ENCODE measurements around the gene LGSN. TPM values are rescaled to one million over a fixed set of nuclear protein-coding genes. Genes with fewer than 3 reads are reported as not detected.

LGSN gene
- total RNA-seq, 1 experiment from 2014 or later, result 0.30 TPM

DNA sequence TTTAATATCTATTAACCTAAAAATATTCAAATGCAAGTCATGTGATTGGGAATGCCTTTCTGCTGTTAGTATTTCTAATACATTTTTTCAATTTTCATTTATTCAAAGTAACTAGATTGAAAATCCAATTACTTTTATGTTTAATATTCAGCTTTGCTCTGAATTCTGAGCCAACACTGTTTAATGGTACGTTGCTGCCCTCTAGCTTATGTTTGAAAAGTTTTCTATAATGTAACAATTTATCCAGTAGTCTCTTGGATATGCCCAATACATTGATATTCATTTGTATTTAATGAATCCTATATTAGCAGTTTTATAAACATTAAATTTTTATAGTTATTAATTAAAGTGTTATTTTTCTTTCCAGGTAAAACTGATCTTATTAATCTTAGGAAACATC lies 47.4 kb downstream of the LGSN start:
- no peak overlapping the region for H2AFZ ChIP-seq (ENCODE audit: low read depth, low read length, poor library complexity, severe bottlenecking)
- no peaks in the 10 kb centered on the region for H3K9me3 ChIP-seq (ENCODE audit: control insufficient read depth in 1 of 2, insufficient read depth in 1 of 2, low read depth in 1 of 2, low read length in 2 of 2)
- CTCF ChIA-PET, result interaction anchor here (0.7 to 2.2 kb wide), 3 partner anchors 11 to 530 kb away, joined by 5 to 6 read pairs (median 5); no protein-coding TSS in a partner anchor
- intact Hi-C loops (cut with micrococcal nuclease), result loop anchor here (5.0 kb wide), 3 partner anchors 205 to 1120 kb away; no protein-coding TSS in a partner anchor
- no peaks in the 10 kb centered on the region for H3K4me1 ChIP-seq (ENCODE audit: control insufficient read depth in 1 of 2, insufficient read depth in 2 of 2, low read length in 2 of 2)
- POLR2A ChIA-PET, result no interaction called here
- ATAC-seq (peak; percentile 63; the same call in 1 of the 2 replicates), DNase-seq (ENCODE audit: low read depth, low spot score) (peak; percentile 27)
- BruUV-seq (replicated peaks), result no TSS peak
- no peaks in the 10 kb centered on the region for H3K36me3 ChIP-seq (ENCODE audit: control insufficient read depth in 1 of 2, insufficient read depth in 2 of 2, low read length in 2 of 2)
- TF ChIP-seq RAD21 (IDR thresholded peaks at IDR 0.05; ENCODE audit: low read depth) (peak; percentile 62), EZH2phosphoT487 (IDR thresholded peaks at IDR 0.05; ENCODE audit: borderline replicate concordance) (no peak)
- TF ChIP-seq, protein P1, sequence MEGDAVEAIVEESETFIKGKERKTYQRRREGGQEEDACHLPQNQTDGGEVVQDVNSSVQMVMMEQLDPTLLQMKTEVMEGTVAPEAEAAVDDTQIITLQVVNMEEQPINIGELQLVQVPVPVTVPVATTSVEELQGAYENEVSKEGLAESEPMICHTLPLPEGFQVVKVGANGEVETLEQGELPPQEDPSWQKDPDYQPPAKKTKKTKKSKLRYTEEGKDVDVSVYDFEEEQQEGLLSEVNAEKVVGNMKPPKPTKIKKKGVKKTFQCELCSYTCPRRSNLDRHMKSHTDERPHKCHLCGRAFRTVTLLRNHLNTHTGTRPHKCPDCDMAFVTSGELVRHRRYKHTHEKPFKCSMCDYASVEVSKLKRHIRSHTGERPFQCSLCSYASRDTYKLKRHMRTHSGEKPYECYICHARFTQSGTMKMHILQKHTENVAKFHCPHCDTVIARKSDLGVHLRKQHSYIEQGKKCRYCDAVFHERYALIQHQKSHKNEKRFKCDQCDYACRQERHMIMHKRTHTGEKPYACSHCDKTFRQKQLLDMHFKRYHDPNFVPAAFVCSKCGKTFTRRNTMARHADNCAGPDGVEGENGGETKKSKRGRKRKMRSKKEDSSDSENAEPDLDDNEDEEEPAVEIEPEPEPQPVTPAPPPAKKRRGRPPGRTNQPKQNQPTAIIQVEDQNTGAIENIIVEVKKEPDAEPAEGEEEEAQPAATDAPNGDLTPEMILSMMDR (IDR thresholded peaks at IDR 0.05 in 2 of 3, conservative IDR thresholded peaks at IDR 0.05 in 1 of 3; ENCODE audit: borderline replicate concordance in 1 of 3, insufficient read depth in 1 of 3, low read depth in 2 of 3, low read length in 2 of 3), result peak; percentile 12 to 55 (median 31); a peak in 4 of 6 replicates
- H3K9me2 ChIP-seq (ENCODE audit: insufficient read depth), result no peaks in the 10 kb centered on the region
- H3K9ac ChIP-seq (ENCODE audit: low read length), result no peak overlapping the region
- H4K20me1 ChIP-seq (ENCODE audit: insufficient read depth), result no peaks in the 10 kb centered on the region
- no peaks in the 10 kb centered on the region for H3K79me2 ChIP-seq (ENCODE audit: insufficient read depth, low read length)
- no peak overlapping the region for H3K4me3 ChIP-seq (replicated peaks in 1 of 2; ENCODE audit: low read depth in 1 of 2, low read length in 2 of 2)
- no peaks in the 10 kb centered on the region for H3K27me3 ChIP-seq (ENCODE audit: insufficient read depth, low read length)
- H3K4me2 ChIP-seq (ENCODE audit: low read length), result no peak overlapping the region
- no peak overlapping the region for H3K27ac ChIP-seq (ENCODE audit: low read depth, low read length)
- RAD21 ChIA-PET (ENCODE audit: low non-redundant PET in 1 of 2, low total read pairs in 2 of 2, uncharacterized antibody in 2 of 2, unreplicated experiment in 2 of 2), result interaction anchor here in 1 of 2 experiments (0.8 kb wide), 1 partner anchor 281 kb away, joined by 4 read pairs; no protein-coding TSS in a partner anchor

DNA sequence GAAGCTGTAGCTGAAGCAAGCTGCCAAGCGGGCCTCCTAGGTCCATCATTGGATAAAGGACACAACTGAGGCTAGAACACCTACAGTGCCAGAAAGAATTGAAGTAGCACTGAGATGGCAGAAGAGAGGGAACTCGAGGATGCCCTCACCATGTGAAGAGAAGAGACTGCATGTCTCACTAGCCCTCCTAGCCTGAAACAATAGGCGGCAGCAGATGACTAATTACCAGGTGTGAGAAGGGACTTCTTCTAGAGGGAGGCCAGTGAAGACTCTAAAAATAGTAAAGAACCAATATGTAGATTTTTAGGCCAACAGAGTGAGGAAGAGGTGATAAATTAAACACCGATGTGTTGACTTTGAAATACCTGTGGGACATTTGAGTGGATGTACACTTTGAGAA lies 50.3 kb downstream of the LGSN start:
- CTCF ChIA-PET, result no interaction called here

More for the DNA sequence above, 50.3 kb downstream of the LGSN start:
- Histone ChIP-seq H3K79me2 (ENCODE audit: insufficient read depth, low read length) (no peaks in the 10 kb centered on the region), H3K4me1 (ENCODE audit: control insufficient read depth in 1 of 2, insufficient read depth in 2 of 2, low read length in 2 of 2) (no peaks in the 10 kb centered on the region), H3K9me2 (ENCODE audit: insufficient read depth) (no peaks in the 10 kb centered on the region), H3K4me2 (ENCODE audit: low read length) (no peak overlapping the region), H2AFZ (ENCODE audit: low read depth, low read length, poor library complexity, severe bottlenecking) (no peak overlapping the region), H4K20me1 (ENCODE audit: insufficient read depth) (no peaks in the 10 kb centered on the region), H3K27ac (ENCODE audit: low read depth, low read length) (no peak overlapping the region), H3K27me3 (ENCODE audit: insufficient read depth, low read length) (no peaks in the 10 kb centered on the region), H3K9ac (ENCODE audit: low read length) (no peak overlapping the region), H3K9me3 (ENCODE audit: control insufficient read depth in 1 of 2, insufficient read depth in 1 of 2, low read depth in 1 of 2, low read length in 2 of 2) (no peaks in the 10 kb centered on the region), H3K36me3 (ENCODE audit: control insufficient read depth in 1 of 2, insufficient read depth in 2 of 2, low read length in 2 of 2) (no peaks in the 10 kb centered on the region), H3K4me3 (replicated peaks in 1 of 2; ENCODE audit: low read depth in 1 of 2, low read length in 2 of 2) (no peak overlapping the region)
- no peak for DNase-seq (ENCODE audit: low read depth, low spot score)
- no peak for ATAC-seq
- BruUV-seq (replicated peaks), result no TSS peak
- intact Hi-C loops (cut with micrococcal nuclease), result no loop called here
- ChIA-PET POLR2A (no interaction called here), RAD21 (ENCODE audit: low non-redundant PET in 1 of 2, low total read pairs in 2 of 2, uncharacterized antibody in 2 of 2, unreplicated experiment in 2 of 2) (no interaction called here)
- TF ChIP-seq SIN3A (IDR thresholded peaks at IDR 0.05; ENCODE audit: low read depth) (no peak), ZNF274 (IDR thresholded peaks at IDR 0.05; ENCODE audit: low read depth, low read length) (no peak), RAD21 (IDR thresholded peaks at IDR 0.05; ENCODE audit: low read depth) (no peak), POLR2A (IDR thresholded peaks at IDR 0.05; ENCODE audit: borderline replicate concordance, extremely low read depth, insufficient read depth, insufficient read length) (no peak)
- TF ChIP-seq, protein P2, sequence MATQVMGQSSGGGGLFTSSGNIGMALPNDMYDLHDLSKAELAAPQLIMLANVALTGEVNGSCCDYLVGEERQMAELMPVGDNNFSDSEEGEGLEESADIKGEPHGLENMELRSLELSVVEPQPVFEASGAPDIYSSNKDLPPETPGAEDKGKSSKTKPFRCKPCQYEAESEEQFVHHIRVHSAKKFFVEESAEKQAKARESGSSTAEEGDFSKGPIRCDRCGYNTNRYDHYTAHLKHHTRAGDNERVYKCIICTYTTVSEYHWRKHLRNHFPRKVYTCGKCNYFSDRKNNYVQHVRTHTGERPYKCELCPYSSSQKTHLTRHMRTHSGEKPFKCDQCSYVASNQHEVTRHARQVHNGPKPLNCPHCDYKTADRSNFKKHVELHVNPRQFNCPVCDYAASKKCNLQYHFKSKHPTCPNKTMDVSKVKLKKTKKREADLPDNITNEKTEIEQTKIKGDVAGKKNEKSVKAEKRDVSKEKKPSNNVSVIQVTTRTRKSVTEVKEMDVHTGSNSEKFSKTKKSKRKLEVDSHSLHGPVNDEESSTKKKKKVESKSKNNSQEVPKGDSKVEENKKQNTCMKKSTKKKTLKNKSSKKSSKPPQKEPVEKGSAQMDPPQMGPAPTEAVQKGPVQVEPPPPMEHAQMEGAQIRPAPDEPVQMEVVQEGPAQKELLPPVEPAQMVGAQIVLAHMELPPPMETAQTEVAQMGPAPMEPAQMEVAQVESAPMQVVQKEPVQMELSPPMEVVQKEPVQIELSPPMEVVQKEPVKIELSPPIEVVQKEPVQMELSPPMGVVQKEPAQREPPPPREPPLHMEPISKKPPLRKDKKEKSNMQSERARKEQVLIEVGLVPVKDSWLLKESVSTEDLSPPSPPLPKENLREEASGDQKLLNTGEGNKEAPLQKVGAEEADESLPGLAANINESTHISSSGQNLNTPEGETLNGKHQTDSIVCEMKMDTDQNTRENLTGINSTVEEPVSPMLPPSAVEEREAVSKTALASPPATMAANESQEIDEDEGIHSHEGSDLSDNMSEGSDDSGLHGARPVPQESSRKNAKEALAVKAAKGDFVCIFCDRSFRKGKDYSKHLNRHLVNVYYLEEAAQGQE (IDR thresholded peaks at IDR 0.05; ENCODE audit: low read depth), result no peak

All from HCT116 (cell line).